IMR-90 (cell line): ENCODE measurements around the gene ANKRD11. TPM values are rescaled to one million over a fixed set of nuclear protein-coding genes. Genes with fewer than 3 reads are reported as not detected.

Experiments used
- ATAC-seq: fragments of 200-7000 bp; cut with Tn5 transposase; 2 replicates; pipeline ENCODE4 v1.9.1; 2020; ENCODE audit warnings: low read depth, mild to moderate bottlenecking, moderate library complexity
- BruUV-seq: library from RNA; stranded (reverse); fragments of 400-500 nt; replicated peaks from 2 replicates; lab custom pipeline; 2021; lab: Mats Ljungman, UMichigan
- CTCF ChIA-PET: fragments of 300-600 bp; formaldehyde crosslinking; extraction: SDS; loops from one replicate; lab custom pipeline; 2021; ENCODE audit warnings: antibody characterized with exemption; lab: Yijun Ruan, JAX
- POLR2A ChIA-PET: fragments of 300-600 bp; sonication (Branson Sonifier 250); formaldehyde crosslinking; loops from one replicate; lab custom pipeline; 2022; ENCODE audit warnings: antibody characterized with exemption; ENCODE audit not compliant: unreplicated experiment; lab: Charles Lee
- DNase-seq: peaks from one replicate; pipeline ENCODE4 v3.0.0; 2013
- H2AFZ ChIP-seq: replicated peaks from 2 replicates; pipeline ENCODE3; 2013; ENCODE audit warnings: low read length, mild to moderate bottlenecking; ENCODE audit not compliant: poor library complexity
- H2AK5ac ChIP-seq: 2 replicates; pipeline ENCODE4 v1.6.1; 2013; ENCODE audit warnings: low read depth, low read length, inconsistent platforms
- H2AK9ac ChIP-seq: replicated peaks from 2 replicates; pipeline ENCODE3; 2013; ENCODE audit warnings: mild to moderate bottlenecking, low read depth, low read length, moderate library complexity; ENCODE audit not compliant: poor library complexity
- H2BK120ac ChIP-seq: 2 replicates; pipeline ENCODE4 v1.6.1; 2013; ENCODE audit warnings: low read depth, low read length, inconsistent platforms
- H2BK15ac ChIP-seq: 3 replicates; pipeline ENCODE4 v1.6.1; 2013; ENCODE audit warnings: low read depth, low read length, inconsistent platforms
- H2BK20ac ChIP-seq: 2 replicates; pipeline ENCODE4 v1.6.1; 2013; ENCODE audit warnings: low read depth, mild to moderate bottlenecking, inconsistent platforms, low read length, moderate library complexity
- H2BK5ac ChIP-seq: 2 replicates; pipeline ENCODE4 v1.6.1; 2013; ENCODE audit warnings: mild to moderate bottlenecking, low read depth, low read length, inconsistent platforms; ENCODE audit not compliant: poor library complexity, severe bottlenecking
- H3K14ac ChIP-seq: replicated peaks from 2 replicates; pipeline ENCODE4 v1.6.1; 2013; ENCODE audit warnings: low read depth, low read length, inconsistent platforms
- H3K18ac ChIP-seq: 2 replicates; pipeline ENCODE4 v1.6.1; 2013; ENCODE audit warnings: low read depth, low read length, control low read depth
- H3K23ac ChIP-seq: 2 replicates; pipeline ENCODE4 v1.6.1; 2013; ENCODE audit warnings: low read depth, low read length, inconsistent platforms
- H3K27ac ChIP-seq: 2 replicates; pipeline ENCODE4 v1.5.1; 2013; ENCODE audit warnings: mild to moderate bottlenecking, control low read depth, low read length; ENCODE audit not compliant: insufficient read depth
- H3K27me3 ChIP-seq: 2 replicates; pipeline ENCODE4 v1.6.1; 2013; ENCODE audit warnings: low read length; ENCODE audit not compliant: control insufficient read depth, insufficient read depth
- H3K36me3 ChIP-seq: 2 replicates; pipeline ENCODE4 v1.6.1; 2013; ENCODE audit warnings: low read length, mixed read lengths; ENCODE audit not compliant: control insufficient read depth, insufficient read depth
- H3K4ac ChIP-seq: 2 replicates; pipeline ENCODE4 v1.6.1; 2013; ENCODE audit warnings: low read depth, low read length, inconsistent platforms
- H3K4me1 ChIP-seq: 2 replicates; pipeline ENCODE4 v1.6.1; 2013; ENCODE audit warnings: low read length, mixed read lengths; ENCODE audit not compliant: control insufficient read depth, insufficient read depth
- H3K4me2 ChIP-seq: 2 replicates; pipeline ENCODE4 v1.6.1; 2013; ENCODE audit warnings: low read depth, mild to moderate bottlenecking, control low read depth, low read length, moderate library complexity
- H3K4me3 ChIP-seq: 2 replicates; pipeline ENCODE4 v1.5.1; 2013; ENCODE audit warnings: low read depth, mild to moderate bottlenecking, control low read depth, low read length, moderate library complexity; ENCODE audit not compliant: insufficient read depth
- H3K56ac ChIP-seq: 2 replicates; pipeline ENCODE4 v1.6.1; 2013; ENCODE audit warnings: low read length, inconsistent platforms; ENCODE audit not compliant: insufficient read depth; ENCODE audit errors: extremely low read depth
- H3K79me1 ChIP-seq, 2 experiments: 2 replicates each; pipeline ENCODE4 v1.6.1; 2013; ENCODE audit warnings: low read length in 2 of 2, inconsistent platforms in 1 of 2, low read depth in 1 of 2
- H3K9ac ChIP-seq: 2 replicates; pipeline ENCODE4 v1.6.1; 2013; ENCODE audit warnings: low read depth, low read length, control low read depth
- H3K9me1 ChIP-seq: 2 replicates; pipeline ENCODE4 v1.6.1; 2013; ENCODE audit warnings: low read length, inconsistent platforms; ENCODE audit not compliant: insufficient read depth
- H3K9me3 ChIP-seq: 2 replicates; pipeline ENCODE4 v1.6.1; 2013; ENCODE audit warnings: low read length; ENCODE audit not compliant: control insufficient read depth, insufficient read depth
- H4K20me1 ChIP-seq: 2 replicates; pipeline ENCODE4 v1.6.1; 2013; ENCODE audit warnings: low read length, inconsistent platforms; ENCODE audit not compliant: insufficient read depth
- H4K5ac ChIP-seq: 2 replicates; pipeline ENCODE4 v1.6.1; 2013; ENCODE audit warnings: mild to moderate bottlenecking, low read depth, low read length, control low read depth
- H4K8ac ChIP-seq, 2 experiments: 2 replicates each; pipeline ENCODE4 v1.6.1; 2013; ENCODE audit warnings: low read depth in 2 of 2, low read length in 2 of 2, control low read depth in 1 of 2, inconsistent platforms in 1 of 2
- H4K91ac ChIP-seq: 2 replicates; pipeline ENCODE4 v1.6.1; 2013; ENCODE audit warnings: low read depth, low read length, inconsistent platforms; ENCODE audit not compliant: insufficient read depth
- MAFK ChIP-seq: IDR thresholded peaks from 2 replicates; pipeline ENCODE4 v1.6.1; 2012; ENCODE audit warnings: low read depth, low read length, improper control_type of control experiment
- RAD21 ChIP-seq: IDR thresholded peaks from 2 replicates; pipeline ENCODE4 v1.6.1; 2012; ENCODE audit warnings: low read length, improper control_type of control experiment
- WGBS, 2 experiments: methylation state at CpG; one replicate each; pipeline versions ENCODE4 v1.1.5 to v1.1.7; 2013; ENCODE audit warnings: missing lambda C conversion rate in 2 of 2; ENCODE audit not compliant: insufficient read length in 1 of 2; ENCODE audit errors: extremely low coverage in 2 of 2; 5-methylcytosine and 5-hydroxymethylcytosine counted together
- dilution Hi-C: fragments of 300-500 bp; cut with HindIII; formaldehyde crosslinking; loops from one replicate; pipeline ENCODE4 v1.14.3; 2018; ENCODE audit warnings: low sequenced_read_pairs; ENCODE audit not compliant: unreplicated experiment
- in situ Hi-C: fragments of 300-500 bp; cut with MboI; formaldehyde crosslinking; loops from 3 replicates; pipeline ENCODE4 v1.14.3; 2019; ENCODE audit warnings: low sequenced_read_pairs, inconsistent platforms, mixed read lengths
- intact Hi-C: fragments of 100-400 bp; cut with micrococcal nuclease; formaldehyde crosslinking; loops from 2 replicates; pipeline ENCODE4 v1.10.0; 2022
- polyA plus RNA-seq, 3 experiments: library from polyadenylated mRNA; depleted of rRNA; stranded (reverse); fragments of >200 nt; gene quantifications; 2 replicates each; pipeline ENCODE4 v1.2.3, GENCODE V29; 2012; ENCODE audit warnings: low replicate concordance in 1 of 3
- total RNA-seq: library from RNA; depleted of rRNA; stranded (reverse); fragments of >200 nt; gene quantifications from 2 replicates; pipeline ENCODE4 v1.2.3, GENCODE V29; 2012

ANKRD11 gene
- total and polyA plus RNA-seq, 2 of the 4 experiments (the other 2 are of a cell fraction), result 46.8 to 71.9 TPM

- Histone ChIP-seq H4K20me1 (peaks cover 21% of the 10 kb centered on the region), H3K18ac (peak overlapping the region; percentile 5; the same call in 1 of the 2 replicates), H3K79me1 (peaks cover 19 to 48% of the 10 kb centered on the region in 2 experiments; a peak in 3 of 4 replicates), H2BK5ac (peak overlapping the region; percentile 83), H3K4me2 (peak overlapping the region; percentile 88), H2BK120ac (peak overlapping the region; percentile 10; the same call in 1 of the 2 replicates), H2AK5ac (peak overlapping the region; percentile 91), H3K14ac (peak overlapping the region; percentile 89), H2BK20ac (no peak overlapping the region), H3K27me3 (no peaks in the 10 kb centered on the region), H2AK9ac (peak overlapping the region; percentile 99), H4K8ac (peak overlapping the region; percentile 59 to 84), H3K4me1 (peaks cover 15% of the 10 kb centered on the region), H4K5ac (peak overlapping the region; percentile 62), H3K4me3 (peak overlapping the region; percentile 78), H2BK15ac (peak overlapping the region; percentile 5; the same call in 1 of the 3 replicates), H3K9me3 (no peaks in the 10 kb centered on the region), H3K9ac (peak overlapping the region; percentile 93), H3K27ac (peak overlapping the region; percentile 91), H2AFZ (peak overlapping the region; percentile 93), H3K4ac (peak overlapping the region; percentile 82), H3K23ac (peak overlapping the region; percentile 78), H3K56ac (peak overlapping the region; percentile 81), H3K9me1 (peaks cover 14% of the 10 kb centered on the region), H3K36me3 (peaks cover 14% of the 10 kb centered on the region), H4K91ac (peak overlapping the region; percentile 19)
- intact Hi-C loops, result loop anchor here (5.0 kb wide), 1 partner anchor 135 kb away; no protein-coding TSS in a partner anchor
- 0 out of 2 replicates have a peak, but pooled peaks have one; percentile 2 for TF ChIP-seq RAD21
- TF ChIP-seq MAFK, result no peak
- ChIA-PET CTCF (interaction anchor here (1.4 kb wide), 1 partner anchor 16 kb away, joined by 4 read pairs; no protein-coding TSS in a partner anchor), POLR2A (interaction anchor here (0.6 kb wide), 1 partner anchor 18 kb away, joined by 4 read pairs; no protein-coding TSS in a partner anchor)
- ATAC-seq (no peak), DNase-seq (no peak)
- in situ Hi-C loops, result loop anchor here (10.0 kb wide), 1 partner anchor 173 kb away; no protein-coding TSS in a partner anchor
- 8% methylated on average over 15 of the region's 42 CpGs; no CpG with 5 or more reads in 1 of the 2 experiments for WGBS, 2 experiments
- BruUV-seq, result no TSS peak
- dilution Hi-C loops, result no loop called here
Measured at GRCh38 chr16:89507214-89507833, 17.0 kb upstream of the ANKRD11 start.
